Neural progenitor cell (in vitro differentiated cells): ENCODE data around the gene SLC66A3. TPM values are rescaled to one million over a fixed set of nuclear protein-coding genes. Genes with fewer than 3 reads are reported as not detected.

ENCODE experiments used
- DNase-seq: peaks from one replicate; pipeline ENCODE4 v3.0.0-alpha.2; 2016; ENCODE audit warnings: low spot score
- H2AFZ ChIP-seq: fragments of 200-600 bp; sonication (generic); replicated peaks from 2 replicates; pipeline ENCODE4 v1.6.1; 2016; ENCODE audit warnings: antibody characterized with exemption
- H3F3A ChIP-seq: fragments of 200-600 bp; sonication (generic); 2 replicates; pipeline ENCODE4 v1.6.1; 2016; ENCODE audit warnings: antibody characterized with exemption, low read depth
- H3K27ac ChIP-seq: fragments of 200-600 bp; sonication (generic); 2 replicates; pipeline ENCODE4 v1.5.1; 2016; ENCODE audit warnings: mild to moderate bottlenecking
- H3K27me3 ChIP-seq: fragments of 200-600 bp; sonication (generic); 2 replicates; pipeline ENCODE4 v1.6.1; 2016; ENCODE audit warnings: mild to moderate bottlenecking, moderate library complexity
- H3K36me3 ChIP-seq: fragments of 200-600 bp; sonication (generic); 2 replicates; pipeline ENCODE4 v1.5.1; 2016
- H3K4me1 ChIP-seq: fragments of 200-600 bp; sonication (generic); 2 replicates; pipeline ENCODE4 v1.6.1; 2016; ENCODE audit warnings: mixed run types
- H3K4me2 ChIP-seq: fragments of 200-600 bp; sonication (generic); 2 replicates; pipeline ENCODE4 v1.6.1; 2016
- H3K4me3 ChIP-seq: fragments of 200-600 bp; sonication (generic); 2 replicates; pipeline ENCODE4 v1.5.1; 2016
- H3K79me2 ChIP-seq: fragments of 200-600 bp; sonication (generic); 2 replicates; pipeline ENCODE4 v1.6.1; 2016; ENCODE audit warnings: low read depth
- H3K9ac ChIP-seq: fragments of 200-600 bp; sonication (generic); 2 replicates; pipeline ENCODE4 v1.6.1; 2016
- H3K9me3 ChIP-seq: fragments of 200-600 bp; sonication (generic); 2 replicates; pipeline ENCODE4 v1.5.1; 2016; ENCODE audit warnings: low read depth
- H4K20me1 ChIP-seq: fragments of 200-600 bp; sonication (generic); 2 replicates; pipeline ENCODE4 v1.6.1; 2016; ENCODE audit warnings: low read depth
- H3K27ac Mint-ChIP-seq: 3 replicates; pipeline ENCODE4 v1.8.0; 2021; ENCODE audit warnings: mixed read lengths
- H3K27me3 Mint-ChIP-seq: 2 replicates; pipeline ENCODE4 v1.8.0; 2022; ENCODE audit warnings: low read depth, mild to moderate bottlenecking, inconsistent platforms, moderate library complexity, mixed read lengths; ENCODE audit not compliant: insufficient read depth
- H3K36me3 Mint-ChIP-seq: 3 replicates; pipeline ENCODE4 v1.8.0; 2021; ENCODE audit warnings: mixed read lengths
- H3K4me1 Mint-ChIP-seq: 3 replicates; pipeline ENCODE4 v1.8.0; 2021; ENCODE audit warnings: mixed read lengths
- H3K4me3 Mint-ChIP-seq: 3 replicates; pipeline ENCODE4 v1.8.0; 2021; ENCODE audit warnings: mild to moderate bottlenecking, moderate library complexity, mixed read lengths
- H3K9me3 Mint-ChIP-seq: 3 replicates; pipeline ENCODE4 v1.8.0; 2020; ENCODE audit warnings: mixed read lengths
- CTCF ChIP-seq: fragments of 200-600 bp; sonication (generic); IDR thresholded peaks from 2 replicates; pipeline ENCODE4 v1.5.1; 2017; ENCODE audit warnings: antibody characterized with exemption, mild to moderate bottlenecking
- EZH2 ChIP-seq: fragments of 200-600 bp; sonication (generic); IDR thresholded peaks from 2 replicates; pipeline ENCODE4 v1.6.1; 2017; ENCODE audit warnings: antibody characterized with exemption, mild to moderate bottlenecking, moderate library complexity
- EZH2phosphoT487 ChIP-seq: fragments of 200-600 bp; sonication (generic); IDR thresholded peaks from 2 replicates; pipeline ENCODE4 v1.6.1; 2017; ENCODE audit warnings: antibody characterized with exemption
- total RNA-seq: library from RNA; depleted of rRNA; stranded (reverse); fragments of >200 nt; gene quantifications from 2 replicates; pipeline ENCODE4 v1.2.3, GENCODE V29; 2015; ENCODE audit warnings: low replicate concordance

Gene SLC66A3
- total RNA-seq, 1 donor from 2014 or later, result 19.3 TPM

- Histone ChIP-seq H3K9ac (no peak overlapping the region), H3K27ac (no peak overlapping the region), H3K4me1 (peaks cover 12% of the 10 kb centered on the region), H3K27me3 (no peaks in the 10 kb centered on the region), H3F3A (peaks cover 13% of the 10 kb centered on the region), H3K36me3 (no peaks in the 10 kb centered on the region), H4K20me1 (no peaks in the 10 kb centered on the region), H3K4me2 (no peak overlapping the region), H3K9me3 (no peaks in the 10 kb centered on the region), H3K4me3 (no peak overlapping the region), H2AFZ (no peak overlapping the region), H3K79me2 (no peaks in the 10 kb centered on the region)
- Mint-ChIP-seq H3K27me3 (peaks cover 7% of the 10 kb centered on the region), H3K9me3 (no peaks in the 10 kb centered on the region), H3K36me3 (no peaks in the 10 kb centered on the region), H3K4me3 (no peak overlapping the region), H3K4me1 (peaks cover 22% of the 10 kb centered on the region), H3K27ac (no peak overlapping the region)
- no peak for DNase-seq
- TF ChIP-seq CTCF, result no peak
- no peak for TF ChIP-seq EZH2phosphoT487
- no peak for TF ChIP-seq EZH2
Measured at GRCh38 chr2:11166476-11166875, 11.2 kb downstream of the SLC66A3 start.

- no peak overlapping the region for H3K4me3 Mint-ChIP-seq
- Histone ChIP-seq H4K20me1 (no peaks in the 10 kb centered on the region), H2AFZ (no peak overlapping the region), H3K4me3 (no peak overlapping the region), H3F3A (peaks cover 13% of the 10 kb centered on the region), H3K9ac (no peak overlapping the region), H3K4me1 (peaks cover 11% of the 10 kb centered on the region), H3K4me2 (peak overlapping the region; percentile 45), H3K9me3 (no peaks in the 10 kb centered on the region), H3K79me2 (no peaks in the 10 kb centered on the region), H3K27me3 (no peaks in the 10 kb centered on the region), H3K36me3 (no peaks in the 10 kb centered on the region), H3K27ac (no peak overlapping the region)
- H3K9me3 Mint-ChIP-seq, result no peaks in the 10 kb centered on the region
- TF ChIP-seq EZH2phosphoT487 (no peak), EZH2 (no peak), CTCF (no peak)
- H3K36me3 Mint-ChIP-seq, result no peaks in the 10 kb centered on the region
- peak; percentile 50 for DNase-seq
- peaks cover 22% of the 10 kb centered on the region for H3K4me1 Mint-ChIP-seq
- H3K27ac Mint-ChIP-seq, result peak overlapping the region; percentile 60
- peaks cover 7% of the 10 kb centered on the region for H3K27me3 Mint-ChIP-seq
Measured at GRCh38 chr2:11168488-11168887, 13.2 kb downstream of the SLC66A3 start.

- Histone ChIP-seq H3K27ac (no peak overlapping the region), H3K9ac (no peak overlapping the region), H3K4me2 (no peak overlapping the region), H3F3A (peaks cover 7% of the 10 kb centered on the region), H2AFZ (no peak overlapping the region), H3K9me3 (no peaks in the 10 kb centered on the region), H3K79me2 (no peaks in the 10 kb centered on the region), H3K4me1 (peaks cover 6% of the 10 kb centered on the region), H3K4me3 (no peak overlapping the region), H3K36me3 (no peaks in the 10 kb centered on the region), H4K20me1 (no peaks in the 10 kb centered on the region), H3K27me3 (no peaks in the 10 kb centered on the region)
- H3K27ac Mint-ChIP-seq, result peak overlapping the region; percentile 89
- no peaks in the 10 kb centered on the region for H3K9me3 Mint-ChIP-seq
- H3K4me1 Mint-ChIP-seq, result peaks cover 16% of the 10 kb centered on the region
- H3K36me3 Mint-ChIP-seq, result no peaks in the 10 kb centered on the region
- DNase-seq, result no peak
- TF ChIP-seq CTCF, result no peak
- TF ChIP-seq EZH2, result no peak
- no peak for TF ChIP-seq EZH2phosphoT487
- peak overlapping the region; percentile 33 for H3K4me3 Mint-ChIP-seq
- H3K27me3 Mint-ChIP-seq, result peaks cover 7% of the 10 kb centered on the region
Measured at GRCh38 chr2:11169333-11169732, 14.1 kb downstream of the SLC66A3 start.
